Activated CD8-positive, alpha-beta memory T cell treated with anti-CD3 and anti-CD28 coated beads, Interleukin-2, amount 50 U/mL, for 4 hours (primary cell): ENCODE data around the gene BCAS4.

Experiments
- DNase-seq: peaks from one replicate; pipeline ENCODE4 v3.0.0-alpha.2; 2020

Gene BCAS4

GRCh38 chr20:50823319-50823718 lies 28.5 kb downstream of the BCAS4 start:
- no peak for DNase-seq

DNA sequence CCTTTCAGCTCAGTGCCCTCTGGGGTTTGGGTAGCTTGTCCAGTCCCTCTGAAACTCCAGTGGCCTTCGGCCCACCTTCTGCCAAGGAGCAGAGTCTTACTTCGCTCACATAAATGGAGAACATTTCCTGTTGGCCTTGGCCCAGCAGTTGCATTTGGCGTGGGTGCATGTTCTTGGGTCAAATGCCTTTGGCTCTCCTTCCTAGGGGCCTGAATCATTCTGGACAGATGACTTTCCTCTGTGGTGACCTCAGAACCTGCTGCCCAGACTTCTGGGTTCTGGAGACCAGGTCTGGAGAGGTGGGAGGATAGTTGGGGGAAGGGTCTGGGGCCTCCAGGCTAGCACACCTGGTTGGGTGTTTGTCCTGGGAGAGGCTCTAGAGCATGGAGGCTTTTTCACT lies 29.3 kb downstream of the BCAS4 start:
- no peak for DNase-seq

DNA sequence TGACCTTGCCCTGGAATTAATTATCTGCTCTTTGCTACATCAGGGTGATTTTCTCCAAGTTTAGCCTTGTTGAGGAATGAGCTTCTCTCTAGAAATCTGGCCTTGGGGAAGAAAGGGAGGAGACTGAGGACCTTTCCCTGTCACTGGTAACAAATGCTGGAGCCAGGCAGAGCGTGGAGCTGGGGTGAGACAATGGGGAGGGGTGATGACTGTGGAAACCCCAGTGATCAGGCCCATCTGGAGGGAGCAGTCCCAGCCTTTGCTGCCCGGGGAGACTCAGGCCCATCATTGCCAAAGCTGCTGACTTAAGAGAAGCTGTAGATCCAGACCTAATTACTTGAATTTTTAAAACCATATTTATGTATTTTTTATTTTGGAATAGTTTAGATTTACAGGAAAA lies 31.3 kb downstream of the BCAS4 start:
- no peak for DNase-seq

DNA sequence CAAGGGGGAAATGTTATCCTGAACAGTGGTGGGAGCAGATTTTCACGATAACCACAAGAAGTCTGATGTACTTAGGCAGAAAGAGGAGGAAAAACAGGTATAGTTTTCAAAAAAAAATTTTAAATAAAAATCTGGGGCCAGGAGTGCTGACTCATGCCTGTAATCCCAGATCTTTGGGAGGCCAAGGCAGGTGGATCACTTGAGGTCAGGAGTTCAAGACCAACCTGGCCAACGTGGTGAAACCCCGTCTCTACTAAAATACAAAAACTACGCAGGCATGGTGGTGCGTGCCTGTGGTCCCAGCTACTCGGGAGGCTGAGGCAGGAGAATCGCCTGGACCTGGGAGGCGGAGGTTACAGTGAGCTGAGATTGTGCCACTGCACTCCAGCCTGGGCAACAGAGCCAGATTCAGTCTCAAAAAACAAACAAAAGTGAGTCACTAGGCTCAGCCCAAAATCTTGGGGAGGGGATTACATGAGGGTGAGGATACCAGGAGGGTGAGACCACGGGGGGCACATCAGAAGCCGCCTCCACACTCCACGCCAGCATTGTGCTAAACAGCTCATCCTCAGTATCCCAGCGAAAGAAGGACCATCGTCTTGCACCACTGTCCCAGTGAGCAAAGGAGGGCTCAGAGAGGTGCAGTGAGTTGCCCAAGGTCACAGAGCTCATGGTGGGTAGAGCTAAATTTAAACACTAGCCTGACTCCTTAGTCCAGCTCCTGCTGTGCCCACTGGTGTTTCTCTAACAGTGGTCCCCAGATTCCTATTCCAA lies 33.7 kb downstream of the BCAS4 start:
- no peak for DNase-seq

- no peak for DNase-seq
Observed at GRCh38 chr20:50831622-50832021, 36.8 kb downstream of the BCAS4 start.

DNA sequence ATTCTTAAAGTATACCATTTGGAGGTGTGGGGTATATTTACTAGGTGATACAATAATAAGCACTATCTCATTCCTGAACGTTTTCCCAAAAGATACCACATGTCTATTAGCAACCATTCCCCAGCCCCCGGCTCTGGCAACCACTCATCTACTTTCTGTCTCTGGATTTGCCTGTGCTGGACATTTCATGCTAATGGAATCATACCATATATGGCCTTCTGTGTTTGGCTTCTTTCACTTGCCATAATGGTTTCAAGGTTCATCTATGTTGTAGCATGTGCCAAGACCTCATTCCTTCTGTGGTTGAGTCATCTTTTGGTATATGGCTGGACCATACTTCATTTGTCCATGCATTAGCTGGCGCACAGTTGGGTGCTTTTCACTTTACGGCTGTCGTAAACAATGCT lies 39.7 kb downstream of the BCAS4 start:
- DNase-seq: no peak

DNA sequence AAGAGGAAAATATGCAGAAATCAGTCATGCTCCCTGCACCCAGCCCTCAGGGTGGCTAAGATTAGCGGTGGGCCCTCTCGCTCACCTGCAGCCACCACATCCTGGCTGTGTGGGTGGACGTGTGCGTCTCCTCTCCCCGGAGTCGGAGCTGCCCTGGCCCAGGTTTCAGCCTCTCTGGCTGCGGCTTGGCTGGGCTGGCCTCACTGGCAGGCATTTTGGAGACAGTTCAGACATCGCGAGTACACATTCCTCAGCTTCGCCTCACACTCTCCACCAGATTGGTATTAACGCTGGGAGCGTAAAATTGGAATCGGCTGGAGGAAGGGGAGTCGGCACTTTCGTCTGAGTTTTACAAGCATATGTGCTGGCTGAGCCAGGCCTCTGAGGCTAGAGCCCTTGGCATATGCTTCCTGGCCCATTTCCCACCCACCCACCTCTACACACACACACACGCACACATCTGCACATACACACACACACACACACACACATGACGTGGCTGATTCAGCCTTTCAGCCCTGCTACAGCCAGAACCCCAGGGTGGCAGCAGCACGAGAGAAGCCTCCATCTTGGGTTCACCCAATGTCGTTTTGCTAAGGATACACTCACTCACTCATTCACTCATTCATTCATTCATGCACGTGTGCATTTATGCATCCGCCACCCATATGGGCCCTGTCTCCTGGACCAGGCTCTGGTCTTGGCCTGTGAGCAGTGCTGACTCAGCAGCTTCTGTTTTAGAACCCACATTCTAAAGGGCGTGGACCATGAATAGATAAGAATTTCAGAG lies 42.9 kb downstream of the BCAS4 start:
- no peak for DNase-seq

DNA sequence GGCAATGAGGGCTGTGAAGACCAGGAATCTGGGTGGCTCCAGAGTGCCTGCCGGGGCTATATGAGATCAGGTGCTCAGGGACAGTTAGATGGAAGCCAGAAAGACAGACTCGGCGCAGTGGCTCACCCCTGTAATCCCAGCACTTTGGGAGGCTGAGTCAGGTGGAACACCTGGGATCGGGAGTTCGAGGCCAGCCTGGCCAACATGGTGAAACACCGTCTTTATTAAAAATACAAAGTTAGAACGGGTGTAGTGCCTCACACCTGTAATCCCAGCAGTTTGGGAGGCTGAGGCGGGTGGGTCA lies 43.4 kb downstream of the BCAS4 start:
- no peak for DNase-seq

DNA sequence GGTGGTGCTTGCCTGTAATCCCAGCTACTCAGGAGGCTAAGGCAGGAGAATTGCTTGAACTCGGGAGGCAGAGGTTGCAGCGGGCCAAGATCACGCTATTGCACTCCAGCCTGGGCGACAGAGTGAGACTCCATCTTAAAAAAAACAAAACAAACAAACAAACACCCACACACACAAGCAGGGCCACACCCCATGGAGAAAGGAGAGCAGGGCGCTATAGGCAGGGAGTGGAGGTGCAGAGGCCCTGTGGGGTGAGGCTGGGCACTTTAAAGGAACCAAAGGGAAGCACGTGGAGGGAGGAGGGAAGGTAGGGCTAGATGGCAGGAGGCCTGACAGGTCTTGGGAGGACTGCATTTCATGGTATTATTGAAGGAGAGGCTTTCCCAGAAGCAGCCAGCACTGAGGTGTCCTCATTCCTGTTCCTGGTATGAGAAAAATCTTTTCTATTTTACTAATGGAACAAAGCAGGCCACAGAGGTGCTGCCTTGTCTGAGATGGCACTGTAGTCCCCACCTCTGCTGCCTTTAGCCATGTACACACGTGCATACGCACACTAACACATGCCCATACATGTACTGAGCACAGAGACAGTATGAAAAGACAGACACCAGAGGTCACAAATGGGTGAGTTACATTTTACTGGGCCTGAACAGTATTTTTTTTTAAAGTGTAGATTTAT lies 44.0 kb downstream of the BCAS4 start:
- no peak for DNase-seq

DNA sequence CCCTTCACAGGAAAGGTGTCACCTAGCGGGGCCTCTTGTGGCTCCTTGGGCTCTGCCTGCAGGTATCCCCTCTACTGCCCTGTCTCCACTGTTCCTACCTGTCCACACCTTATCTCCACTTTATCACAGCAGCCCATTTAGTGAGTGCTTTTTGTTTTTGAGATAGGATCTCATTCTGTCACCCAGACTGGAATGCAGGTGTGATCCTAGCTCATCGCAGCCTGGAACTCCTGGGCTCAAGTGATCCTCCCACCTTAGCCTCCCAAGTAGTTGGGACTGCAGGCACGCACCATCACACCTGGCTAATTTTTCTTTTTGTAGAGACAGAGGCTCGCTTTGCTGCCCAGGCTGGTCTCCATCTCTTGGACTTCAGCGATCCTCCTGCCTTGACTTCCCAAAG lies 48.0 kb downstream of the BCAS4 start:
- DNase-seq: no peak

DNA sequence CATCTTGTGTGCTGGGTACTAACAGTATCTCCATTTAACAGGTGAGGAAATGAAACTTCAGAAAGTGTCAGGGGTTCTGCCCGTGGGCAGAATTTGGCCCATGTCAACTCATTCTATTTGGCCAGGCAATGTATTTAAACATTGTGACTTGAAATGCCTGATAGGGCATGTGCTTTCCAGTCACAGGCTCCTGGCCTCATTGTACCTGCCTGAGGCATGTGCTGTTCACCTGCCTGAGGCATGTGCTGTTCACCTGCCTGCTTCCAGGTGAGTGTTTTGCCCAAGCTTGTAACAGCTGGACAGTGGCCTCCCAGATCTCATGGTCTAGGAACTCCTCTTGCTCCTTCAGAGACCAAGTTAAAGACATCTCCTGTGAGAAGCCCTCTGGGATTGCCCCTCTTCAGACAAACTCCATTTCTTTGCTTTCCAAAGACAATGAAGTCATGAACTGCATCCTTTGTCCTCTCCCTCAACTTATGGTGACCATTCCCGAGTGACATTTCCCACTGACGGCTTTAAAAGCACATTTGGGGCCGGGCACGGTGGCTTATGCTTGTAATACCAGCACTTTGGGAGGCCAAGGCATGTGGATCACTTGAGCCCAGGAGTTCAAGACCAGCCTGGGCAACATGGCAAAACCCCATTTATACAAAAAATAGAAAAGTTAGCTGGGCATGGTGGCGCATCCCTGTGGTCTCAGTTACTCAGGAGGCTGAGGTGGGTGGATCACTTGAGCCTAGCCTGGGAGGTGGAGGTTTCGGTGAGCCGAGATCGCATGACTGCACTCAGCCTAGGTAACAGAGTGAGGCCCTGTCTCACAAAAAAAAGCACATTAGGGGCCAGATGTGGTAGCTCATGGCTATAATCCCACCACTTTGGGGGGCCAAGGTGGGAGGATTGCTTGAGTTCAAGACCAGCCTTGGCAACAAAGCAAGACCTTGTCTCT lies 48.7 kb downstream of the BCAS4 start:
- DNase-seq: no peak

DNA sequence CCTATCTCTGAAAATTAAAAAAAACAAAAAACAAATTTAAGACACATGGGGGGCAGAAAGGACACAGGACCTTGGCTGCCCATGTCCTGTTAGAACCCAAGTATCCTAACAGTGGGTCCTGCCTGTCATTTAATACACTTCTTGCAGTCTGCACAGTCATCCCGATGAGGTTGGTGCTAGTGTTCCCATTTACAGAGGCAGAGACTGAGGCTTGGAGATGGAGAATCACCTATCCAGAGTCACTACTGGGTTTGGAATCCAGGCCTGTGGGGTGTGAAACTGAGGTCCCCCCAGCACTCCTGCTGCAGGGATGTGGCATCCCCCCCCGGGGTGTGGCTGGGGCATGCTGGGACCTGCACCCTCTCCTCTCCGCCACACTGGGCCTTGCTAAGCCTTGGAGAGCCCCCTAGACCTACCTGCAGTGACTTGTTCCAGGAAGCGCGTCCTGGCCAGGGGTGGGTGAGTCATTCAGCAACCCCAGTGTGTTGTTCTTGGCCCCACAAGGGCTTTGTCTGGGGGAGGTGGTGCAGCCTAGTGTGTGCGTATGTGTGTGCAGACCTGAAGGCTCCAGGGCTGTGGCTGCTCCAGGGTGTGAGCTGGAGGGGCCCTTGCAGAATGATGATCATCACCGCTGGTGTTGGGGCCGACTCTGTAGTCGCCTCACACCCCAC lies 49.7 kb downstream of the BCAS4 start:
- peak; percentile 52 for DNase-seq

DNA sequence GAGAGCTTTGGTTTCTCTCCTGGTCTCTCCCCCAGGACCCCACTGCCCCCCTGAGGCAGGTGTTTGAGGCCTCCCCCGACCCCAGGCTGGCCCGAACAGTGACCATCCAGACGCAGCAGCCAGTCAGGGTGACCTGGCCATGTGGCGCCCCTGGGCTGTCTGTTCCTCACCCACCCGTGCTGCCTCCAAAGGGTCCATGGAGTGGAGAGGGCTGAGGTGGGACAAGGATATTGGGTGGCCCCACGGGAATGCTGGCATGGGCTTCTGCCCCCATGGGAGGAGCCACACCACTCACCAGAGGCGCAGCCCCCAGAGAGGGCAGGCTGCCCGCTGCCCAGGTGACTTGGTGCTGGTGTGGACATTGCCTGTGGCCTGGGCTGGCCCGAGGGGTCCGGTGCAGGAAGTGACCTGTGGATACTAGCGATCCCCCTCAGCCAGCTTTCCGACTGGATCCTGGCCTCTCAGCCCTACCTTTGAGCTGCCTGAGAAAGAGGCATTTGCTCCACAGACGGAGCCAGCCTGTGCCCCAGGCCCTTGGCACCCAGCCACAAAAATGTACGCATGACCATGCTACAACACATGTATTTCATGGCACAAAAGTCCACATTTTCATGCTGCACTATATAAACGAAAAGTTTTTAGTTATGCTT lies 50.8 kb downstream of the BCAS4 start:
- DNase-seq: no peak

DNA sequence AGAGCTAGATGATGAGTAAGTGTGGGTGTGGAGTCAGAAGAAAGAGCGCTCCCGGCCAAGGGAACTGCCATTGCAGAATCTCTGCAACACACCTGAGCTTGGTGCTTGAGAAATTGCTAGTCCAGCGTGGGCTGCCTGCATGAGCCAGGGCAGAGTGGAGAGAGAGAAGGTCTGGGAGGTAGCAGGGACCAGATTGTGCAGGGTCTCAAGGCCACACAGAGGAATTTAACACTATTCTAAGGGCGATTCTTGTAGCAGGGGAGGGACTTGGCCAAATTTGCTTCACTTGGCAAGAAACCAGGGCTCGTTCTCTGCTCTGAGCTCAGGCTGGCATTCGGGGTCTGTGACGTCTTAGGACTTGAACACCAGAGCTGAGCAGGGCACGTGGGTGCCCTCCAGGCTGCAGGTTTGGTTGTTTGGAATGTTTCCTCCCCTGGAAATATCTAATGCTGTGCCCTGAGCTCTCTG lies 53.5 kb downstream of the BCAS4 start:
- no peak for DNase-seq

DNA sequence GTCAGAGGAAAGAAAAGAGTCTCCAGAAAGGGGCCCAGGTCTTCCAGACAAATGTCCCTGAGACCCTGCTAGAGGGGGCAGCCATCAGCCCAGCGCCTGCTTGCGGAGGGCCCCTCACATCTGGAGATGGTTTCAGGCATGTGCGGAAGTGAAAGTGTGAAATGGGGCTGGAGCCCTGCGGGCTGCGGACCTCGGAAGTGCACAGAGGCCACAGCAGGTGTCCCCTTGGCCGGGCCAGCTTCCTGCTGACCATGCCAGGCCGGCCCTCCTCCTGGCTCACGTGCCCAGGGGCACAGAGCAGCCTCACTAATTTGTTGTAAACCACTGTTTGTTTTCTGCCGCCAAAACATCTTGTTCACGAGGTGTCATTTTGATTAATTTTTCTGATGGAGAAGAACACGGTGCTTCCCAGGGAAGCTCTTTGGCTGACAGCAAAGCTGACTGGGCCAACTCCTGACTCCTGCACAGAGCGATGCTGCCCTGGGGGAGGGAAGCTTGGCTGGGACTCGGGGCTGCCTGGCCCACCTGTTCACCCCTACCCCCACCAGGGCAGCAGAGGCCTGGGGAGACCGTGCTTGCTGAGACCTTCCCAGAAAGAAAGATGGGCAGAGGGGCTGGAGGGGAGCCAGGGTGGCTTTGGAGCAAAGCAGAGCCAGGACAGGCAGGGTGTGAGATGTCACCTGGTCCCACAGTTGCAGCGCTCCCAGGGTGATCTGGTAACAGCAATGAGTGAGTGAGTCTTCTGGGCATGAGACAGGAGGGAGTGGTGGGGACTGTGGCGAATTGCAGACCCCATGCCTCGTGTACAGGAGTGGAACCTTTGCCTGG lies 54.2 kb downstream of the BCAS4 start:
- no peak for DNase-seq

GRCh38 chr20:50850721-50851286 lies 55.9 kb downstream of the BCAS4 start:
- no peak for DNase-seq

DNA sequence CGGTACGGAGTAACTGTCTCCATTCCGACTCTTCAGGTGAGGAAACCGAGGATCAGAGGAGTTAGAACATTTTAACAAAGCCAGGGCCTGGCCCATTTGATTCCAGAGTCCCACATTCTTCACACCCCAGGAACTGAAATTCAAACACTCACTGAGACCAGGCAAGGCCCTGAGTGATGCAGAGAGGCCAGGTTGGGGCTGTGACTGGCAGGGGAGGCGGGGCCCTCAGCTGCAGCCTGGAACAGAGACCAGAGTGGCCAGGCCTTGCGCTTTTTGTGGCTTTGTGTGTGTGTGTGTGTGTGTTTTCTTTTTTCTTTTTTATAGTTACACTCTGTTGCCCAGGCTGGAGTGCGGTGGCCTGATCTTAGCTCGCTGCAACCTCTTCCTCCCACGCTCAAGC lies 57.2 kb downstream of the BCAS4 start:
- no peak for DNase-seq

GRCh38 chr20:50854506-50855249 lies 59.8 kb downstream of the BCAS4 start:
- DNase-seq: no peak
